22Rv1 (cell line): ENCODE data around the gene SULF2.

Experiments used
- H3K27ac ChIP-seq: fragments of 450-650 bp; 2 replicates; pipeline ENCODE4 v1.5.1; 2017
- ZFX ChIP-seq: fragments of 450-650 bp; IDR thresholded peaks from 2 replicates; pipeline ENCODE4 v1.6.1; 2017; ENCODE audit warnings: antibody characterized with exemption, borderline replicate concordance
- TF ChIP-seq, protein P1 (sequence below): fragments of 450-650 bp; IDR thresholded peaks from 2 replicates; pipeline ENCODE4 v1.5.1; 2017; ENCODE audit warnings: mild to moderate bottlenecking

SULF2 gene

DNA sequence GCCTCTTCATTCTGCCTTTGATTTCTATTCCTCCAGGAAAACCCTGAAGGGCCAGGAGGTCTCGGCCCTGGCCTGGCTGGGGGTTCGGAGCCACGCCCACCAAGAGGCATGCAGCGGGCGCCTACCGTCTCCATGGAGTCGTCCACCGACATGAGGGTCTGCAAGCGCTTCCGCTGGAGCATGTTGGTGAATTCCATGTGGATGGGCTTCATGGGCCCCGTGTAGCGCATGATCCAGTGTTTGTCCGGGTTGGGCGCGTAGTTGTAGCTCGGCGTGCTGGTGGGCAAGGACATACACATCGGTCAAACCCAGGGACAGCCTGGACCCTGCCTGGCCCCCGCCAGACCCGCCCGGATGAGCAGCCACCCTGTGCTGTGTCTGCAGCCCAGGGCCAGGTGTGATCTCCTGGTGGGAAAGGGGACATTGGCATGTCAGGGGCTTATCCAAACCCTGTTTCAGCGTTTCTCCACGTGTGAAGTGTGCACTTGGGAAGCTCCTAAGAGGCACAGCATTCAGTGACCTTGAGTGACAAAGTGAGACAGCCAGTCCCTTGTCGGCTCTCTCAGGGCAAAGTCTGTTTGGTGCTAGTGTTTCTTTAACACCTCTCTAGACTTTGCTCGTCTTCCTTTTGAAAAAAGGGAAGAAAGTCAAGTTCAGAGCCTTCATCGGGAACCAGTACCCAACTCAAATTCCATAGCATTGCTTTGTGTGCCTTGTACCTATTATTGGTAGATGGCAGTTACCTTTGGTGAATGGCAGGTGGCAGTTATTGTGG is 100.8 kb downstream of the SULF2 start:
- H3K27ac ChIP-seq: no peak overlapping the region
- TF ChIP-seq, protein P1, sequence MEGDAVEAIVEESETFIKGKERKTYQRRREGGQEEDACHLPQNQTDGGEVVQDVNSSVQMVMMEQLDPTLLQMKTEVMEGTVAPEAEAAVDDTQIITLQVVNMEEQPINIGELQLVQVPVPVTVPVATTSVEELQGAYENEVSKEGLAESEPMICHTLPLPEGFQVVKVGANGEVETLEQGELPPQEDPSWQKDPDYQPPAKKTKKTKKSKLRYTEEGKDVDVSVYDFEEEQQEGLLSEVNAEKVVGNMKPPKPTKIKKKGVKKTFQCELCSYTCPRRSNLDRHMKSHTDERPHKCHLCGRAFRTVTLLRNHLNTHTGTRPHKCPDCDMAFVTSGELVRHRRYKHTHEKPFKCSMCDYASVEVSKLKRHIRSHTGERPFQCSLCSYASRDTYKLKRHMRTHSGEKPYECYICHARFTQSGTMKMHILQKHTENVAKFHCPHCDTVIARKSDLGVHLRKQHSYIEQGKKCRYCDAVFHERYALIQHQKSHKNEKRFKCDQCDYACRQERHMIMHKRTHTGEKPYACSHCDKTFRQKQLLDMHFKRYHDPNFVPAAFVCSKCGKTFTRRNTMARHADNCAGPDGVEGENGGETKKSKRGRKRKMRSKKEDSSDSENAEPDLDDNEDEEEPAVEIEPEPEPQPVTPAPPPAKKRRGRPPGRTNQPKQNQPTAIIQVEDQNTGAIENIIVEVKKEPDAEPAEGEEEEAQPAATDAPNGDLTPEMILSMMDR: no peak
- no peak for TF ChIP-seq ZFX

DNA sequence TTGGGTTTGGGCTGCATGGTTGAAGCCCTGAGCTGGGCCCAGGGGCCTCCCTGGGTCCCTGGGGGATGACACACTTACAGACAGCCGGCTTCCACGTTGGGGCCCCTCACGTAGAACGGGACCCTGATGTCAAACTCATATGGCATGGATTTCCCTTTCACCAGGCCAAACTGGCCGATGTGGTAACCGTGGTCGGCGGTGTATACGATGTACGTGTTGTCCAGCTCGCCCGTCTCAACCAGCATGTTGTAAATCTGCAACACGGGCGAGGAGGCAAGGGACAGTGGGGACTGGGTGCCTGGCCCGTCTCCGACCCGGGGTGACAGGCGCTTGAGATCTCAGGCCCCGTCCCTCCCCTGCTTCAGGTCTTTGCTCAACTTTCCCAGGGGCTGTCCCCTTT is 102.4 kb downstream of the SULF2 start:
- H3K27ac ChIP-seq: no peak overlapping the region
- TF ChIP-seq, protein P1: no peak
- no peak for TF ChIP-seq ZFX

DNA sequence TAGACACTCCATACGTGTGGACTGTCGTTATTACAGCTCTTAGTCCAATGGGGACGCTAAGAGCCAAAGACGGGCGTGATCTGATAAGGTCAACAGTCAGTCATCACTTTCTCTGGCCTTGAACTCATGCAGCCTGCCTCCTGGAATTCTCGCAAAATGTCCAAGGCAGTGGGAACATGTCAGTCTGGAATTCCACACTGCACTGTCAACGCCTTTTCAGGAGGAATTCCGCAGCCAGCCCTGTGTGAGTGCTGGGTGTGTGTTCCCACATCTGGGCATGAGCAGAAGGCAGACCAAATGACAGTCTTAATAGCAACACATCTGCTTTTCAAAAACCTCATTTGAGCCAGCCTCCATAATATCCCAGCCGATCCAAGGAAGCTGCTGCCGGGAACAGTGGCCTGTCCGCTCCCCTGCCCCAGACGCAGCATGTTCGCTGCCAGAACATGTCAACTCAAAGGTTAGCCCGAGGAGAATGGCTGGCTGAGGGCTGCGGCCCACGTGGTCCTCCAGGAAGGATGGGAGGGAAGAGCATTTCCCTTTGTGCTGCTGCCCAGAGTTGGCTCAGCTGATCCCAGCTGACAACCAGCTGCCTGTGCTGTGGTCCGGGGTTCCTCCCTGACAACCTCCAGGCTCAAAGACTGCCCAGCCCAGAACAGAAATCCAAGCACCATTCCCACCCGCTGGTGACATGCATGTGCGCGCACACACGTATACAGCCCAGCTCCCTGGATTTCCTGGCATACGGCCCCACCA is 103.1 kb downstream of the SULF2 start:
- no peak for TF ChIP-seq ZFX
- TF ChIP-seq, protein P1: no peak
- no peak overlapping the region for H3K27ac ChIP-seq

DNA sequence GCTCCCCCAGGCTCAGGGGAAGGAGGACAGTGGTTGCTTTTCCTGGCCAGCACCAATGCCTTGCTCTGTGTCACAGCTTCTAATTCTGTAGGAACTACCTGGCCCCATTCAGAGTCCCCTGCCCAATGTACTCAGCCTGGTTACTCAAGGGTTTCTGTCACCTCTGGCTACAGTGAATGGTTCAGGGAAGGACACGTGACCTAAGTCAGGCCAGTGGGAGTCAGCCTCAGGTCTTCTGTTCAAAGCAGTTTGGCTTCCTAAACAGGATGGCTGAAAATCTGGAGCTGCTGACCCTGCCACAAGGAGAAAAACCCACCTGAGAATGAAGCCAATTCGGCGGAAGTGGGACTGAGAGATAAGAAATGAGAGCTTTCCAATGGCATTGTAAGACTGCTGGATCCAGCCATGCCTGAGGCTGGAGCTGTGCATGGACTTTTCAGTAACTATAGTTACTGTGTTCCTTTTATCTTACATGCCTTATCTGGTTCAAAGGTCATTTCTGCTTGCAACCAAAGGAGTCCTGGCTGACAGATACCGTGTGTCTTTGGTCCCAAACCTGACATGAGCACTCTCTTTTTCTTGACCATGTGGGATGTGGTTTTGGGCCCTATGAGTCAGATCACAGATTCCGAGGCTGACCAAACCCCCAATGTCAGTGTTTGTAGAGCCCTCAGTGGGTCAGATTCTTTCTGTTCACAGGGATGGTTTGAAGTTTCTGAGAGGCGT is 104.3 kb downstream of the SULF2 start:
- H3K27ac ChIP-seq: no peak overlapping the region
- TF ChIP-seq, protein P1: no peak
- no peak for TF ChIP-seq ZFX

DNA sequence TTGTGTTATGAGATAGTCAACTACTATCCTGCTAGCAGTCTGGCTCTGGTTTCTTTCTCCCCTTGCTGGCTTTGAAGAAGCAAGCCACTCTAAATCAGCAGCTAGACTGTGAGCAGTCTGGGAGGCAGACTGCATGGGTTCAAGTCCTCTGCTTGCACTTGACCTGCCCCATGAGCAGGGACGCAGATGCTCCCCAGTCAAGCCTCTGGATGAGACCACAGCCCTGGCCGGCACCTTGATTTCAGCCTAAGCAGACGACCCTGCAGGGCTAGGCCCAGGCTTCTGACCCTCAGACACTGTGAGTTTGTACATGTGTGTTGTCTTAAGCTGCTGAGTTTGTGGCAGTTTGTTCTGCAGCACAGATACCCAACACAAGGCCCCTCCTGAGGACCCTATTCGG is 105.8 kb downstream of the SULF2 start:
- TF ChIP-seq, protein P1: no peak
- no peak for TF ChIP-seq ZFX
- H3K27ac ChIP-seq: no peak overlapping the region

DNA sequence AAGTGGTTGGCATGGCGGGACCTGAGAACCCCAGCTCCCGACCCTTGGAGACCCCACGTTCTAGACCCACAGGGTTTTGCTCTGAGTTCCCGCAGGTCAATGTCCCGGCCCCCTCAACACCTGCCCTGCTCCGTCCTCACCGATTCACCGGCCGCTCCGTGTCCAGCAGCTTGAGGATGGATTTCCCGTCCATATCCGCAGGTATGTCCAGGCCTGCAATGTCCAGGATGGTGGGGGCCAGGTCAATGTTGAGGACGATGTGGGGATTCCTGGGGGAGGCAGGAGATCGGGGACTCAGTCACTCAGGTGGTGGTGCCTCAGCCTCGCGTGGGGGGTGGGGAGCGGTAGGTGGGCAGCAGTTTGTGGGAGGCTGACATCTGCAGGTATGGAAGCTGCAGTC is 106.7 kb downstream of the SULF2 start:
- TF ChIP-seq ZFX: no peak
- TF ChIP-seq, protein P1: no peak

More for the DNA sequence above, 106.7 kb downstream of the SULF2 start:
- no peak overlapping the region for H3K27ac ChIP-seq
